ENCODE data around the gene DYNC1LI2. TPM values are rescaled to one million over a fixed set of nuclear protein-coding genes. Genes with fewer than 3 reads are reported as not detected.

Gene DYNC1LI2
- total RNA-seq, 1 experiment from 2014 or later, result 94.2 TPM

DNA sequence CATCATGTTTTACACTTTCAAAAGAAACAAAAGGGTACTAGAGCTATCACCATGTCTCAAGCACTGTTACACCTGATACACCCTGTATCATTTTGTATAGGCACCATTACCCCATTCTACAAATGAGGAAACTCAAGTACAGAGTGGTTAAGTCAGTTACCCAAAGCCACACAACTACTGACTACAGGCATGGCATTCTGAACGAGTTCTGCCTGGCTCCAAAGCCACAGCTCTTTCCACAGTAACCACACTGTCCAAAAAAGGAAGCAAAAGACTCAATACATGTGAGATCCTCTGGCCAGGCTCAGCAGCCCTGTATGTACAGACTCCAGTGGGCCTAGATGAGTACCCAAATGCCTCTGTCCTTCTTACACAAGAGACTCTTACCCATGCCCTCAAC lies 4.7 kb downstream of the DYNC1LI2 start:
- Histone ChIP-seq H2AFZ (ENCODE audit: low read length) (no peak overlapping the region), H2BK5ac (ENCODE audit: insufficient read length, low read length) (no peak overlapping the region), H3K4me1 (ENCODE audit: insufficient read depth, low read length) (no peaks in the 10 kb centered on the region; the same call in 1 of the 2 replicates), H2BK12ac (ENCODE audit: insufficient read length, low read depth, low read length) (no peak overlapping the region), H4K8ac (replicated peaks; ENCODE audit: insufficient read length, low read depth, low read length) (no peak overlapping the region), H4K91ac (ENCODE audit: insufficient read length, low read depth, low read length) (no peak overlapping the region), H2BK20ac (ENCODE audit: low read depth, low read length, poor library complexity, severe bottlenecking) (no peak overlapping the region), H3K27me3 (ENCODE audit: insufficient read depth, low read length) (no peaks in the 10 kb centered on the region), H3K4ac (ENCODE audit: low read depth, low read length) (no peak overlapping the region), H3K4me2 (ENCODE audit: insufficient read depth, insufficient read length, low read length) (no peak overlapping the region), H3K14ac (ENCODE audit: insufficient read depth, low read length) (no peak overlapping the region), H3K9me3 (ENCODE audit: control insufficient read depth, low read depth, low read length) (no peaks in the 10 kb centered on the region), H2BK120ac (ENCODE audit: low read depth, low read length, poor library complexity, severe bottlenecking) (no peak overlapping the region), H2AK5ac (ENCODE audit: insufficient read length, low read length) (no peak overlapping the region), H3K23me2 (ENCODE audit: insufficient read length, low read depth, low read length, poor library complexity, severe bottlenecking) (peaks cover 8% of the 10 kb centered on the region), H3K23ac (ENCODE audit: insufficient read length, low read depth, low read length) (no peak overlapping the region), H4K20me1 (ENCODE audit: control insufficient read depth, insufficient read depth, insufficient read length) (peaks cover 5% of the 10 kb centered on the region), H3K9ac (ENCODE audit: extremely low read depth, insufficient read length, low read length) (no peak overlapping the region), H3T11ph (ENCODE audit: low read length) (no peak overlapping the region), H2BK15ac (ENCODE audit: low read depth, low read length) (no peak overlapping the region), H3K27ac (ENCODE audit: insufficient read length, low read depth, low read length) (no peak overlapping the region), H3K56ac (ENCODE audit: insufficient read length, low read depth, low read length) (no peak overlapping the region), H4K5ac (ENCODE audit: insufficient read length, low read depth, low read length) (no peak overlapping the region), H3K79me1 (ENCODE audit: insufficient read depth, low read depth, low read length, poor library complexity, severe bottlenecking) (peaks cover 24% of the 10 kb centered on the region), H3K18ac (ENCODE audit: insufficient read length, low read depth, low read length) (no peak overlapping the region), H3K79me2 (ENCODE audit: insufficient read depth, low read length) (peaks cover 24% of the 10 kb centered on the region)
- no peaks in the 10 kb centered on the region for H3K27me3 Mint-ChIP-seq (ENCODE audit: low read depth)
- H3K9me3 Mint-ChIP-seq, result no peaks in the 10 kb centered on the region
- peak overlapping the region in 1 of 3 experiments; percentile 83; a peak in 2 of 7 replicates for H3K27ac Mint-ChIP-seq
- TF ChIP-seq, protein P1, sequence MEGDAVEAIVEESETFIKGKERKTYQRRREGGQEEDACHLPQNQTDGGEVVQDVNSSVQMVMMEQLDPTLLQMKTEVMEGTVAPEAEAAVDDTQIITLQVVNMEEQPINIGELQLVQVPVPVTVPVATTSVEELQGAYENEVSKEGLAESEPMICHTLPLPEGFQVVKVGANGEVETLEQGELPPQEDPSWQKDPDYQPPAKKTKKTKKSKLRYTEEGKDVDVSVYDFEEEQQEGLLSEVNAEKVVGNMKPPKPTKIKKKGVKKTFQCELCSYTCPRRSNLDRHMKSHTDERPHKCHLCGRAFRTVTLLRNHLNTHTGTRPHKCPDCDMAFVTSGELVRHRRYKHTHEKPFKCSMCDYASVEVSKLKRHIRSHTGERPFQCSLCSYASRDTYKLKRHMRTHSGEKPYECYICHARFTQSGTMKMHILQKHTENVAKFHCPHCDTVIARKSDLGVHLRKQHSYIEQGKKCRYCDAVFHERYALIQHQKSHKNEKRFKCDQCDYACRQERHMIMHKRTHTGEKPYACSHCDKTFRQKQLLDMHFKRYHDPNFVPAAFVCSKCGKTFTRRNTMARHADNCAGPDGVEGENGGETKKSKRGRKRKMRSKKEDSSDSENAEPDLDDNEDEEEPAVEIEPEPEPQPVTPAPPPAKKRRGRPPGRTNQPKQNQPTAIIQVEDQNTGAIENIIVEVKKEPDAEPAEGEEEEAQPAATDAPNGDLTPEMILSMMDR (conservative IDR thresholded peaks at IDR 0.05), result no peak
- no peak overlapping the region for H3K4me3 Mint-ChIP-seq
- DNase-seq, result no peak
- peaks cover 18 to 26% of the 10 kb centered on the region in 2 experiments for H3K4me1 Mint-ChIP-seq
- peaks cover 27 to 76% (median 74%) of the 10 kb centered on the region in 3 experiments for H3K36me3 Mint-ChIP-seq (ENCODE audit: insufficient read depth in 1 of 3, low read depth in 3 of 3)
- no CpG with 5 or more reads among the region's 1 CpG for WGBS (ENCODE audit: extremely low coverage, insufficient read length, low lambda C conversion rate)
